Pancreas (tissue), 10 donors: ENCODE results near the gene INAVA. TPM values are rescaled to one million over a fixed set of nuclear protein-coding genes. Genes with fewer than 3 reads are reported as not detected.

Experiments
- ATAC-seq, 4 donors: fragments of 200-7000 bp; cut with Tn5 transposase; one replicate each; pipeline versions ENCODE4 v1.8.0 to v1.9.1; 2020; ENCODE audit warnings: mild to moderate bottlenecking in 4 of 4, moderate library complexity in 4 of 4
- DNase-seq, 6 donors: peaks; one replicate each; pipeline ENCODE4 v3.0.0-alpha.2; 2020
- FAIRE-seq: peaks from 2 replicates; lab custom pipeline; 2012; peaks lifted over from hg19 to GRCh38; lab: Jason Lieb, UNC
- H3K27ac ChIP-seq, 4 donors: fragments of 200-600 bp; sonication (generic); 1 replicate in 3 of 4; 2 replicates in 1 of 4; pipeline versions ENCODE4 v1.5.0 to v1.8.0; 2020
- H3K27me3 ChIP-seq, 4 donors: fragments of 200-600 bp; one replicate each; pipeline ENCODE4 v1.8.0; 2021
- H3K36me3 ChIP-seq, 3 donors: fragments of 200-600 bp; sonication (generic) in 1 of 3; one replicate each; pipeline versions ENCODE4 v1.5.0 to v1.8.0; 2020 to 2021
- H3K4me1 ChIP-seq, 3 donors: fragments of 200-600 bp; one replicate each; pipeline ENCODE4 v1.8.0; 2021
- H3K4me3 ChIP-seq, 4 donors: fragments of 200-600 bp; sonication (generic) in 2 of 4; one replicate each; pipeline versions ENCODE4 v1.5.0 to v1.8.0; 2020 to 2021
- H3K9me3 ChIP-seq, 4 donors: fragments of 200-600 bp; one replicate each; pipeline ENCODE4 v1.8.0; 2021
- CTCF ChIP-seq, 4 donors: fragments of 200-600 bp; sonication (generic) in 3 of 4; IDR thresholded peaks; one replicate each; pipeline versions ENCODE4 v1.5.0 to v1.8.0; 2021; ENCODE audit warnings: antibody characterized with exemption in 4 of 4
- WGBS, 2 donors: extraction: QIAGEN DNeasy Blood & Tissue Kit; methylation state at CpG; one replicate each; pipeline ENCODE4 v1.1.7; 2013; 5-methylcytosine and 5-hydroxymethylcytosine counted together
- intact Hi-C, 3 donors: fragments of 100-400 bp; cut with DNase I; formaldehyde crosslinking; loops; one replicate each; pipeline versions ENCODE4 v1.11.1 to v1.14.2; 2022
- polyA plus RNA-seq, 2 donors: library from polyadenylated mRNA; stranded (reverse); fragments of 200-250 nt; gene quantifications; one replicate each; pipeline ENCODE4 v1.2.3, GENCODE V29; 2013
- total RNA-seq, 6 donors: library from RNA; stranded (reverse); fragmentation: NEBNext Ultra II Directional in 4 of 6; extraction: Animal tissue kit (Norgen Biotek cat#: 25700) in 4 of 6; gene quantifications; one replicate each; pipeline versions ENCODE4 v1.2.1 to v1.2.4, GENCODE V29; 2021 to 2023
- donor health status: healthy with polysubstance abuse.
- donor health status: DM: no; HTN: no; CAD: no; lungs with moderate emphysema.
- donor health status: DM: no; HTN: no; CAD: no.
- donor health status: control.
- donor health status: control.
- donor health status: Bipolar disorder and iron deficiency.
- donor health status: DM: yes; HTN: yes; CAD: no.
- donor health status: DM: no; HTN: no; CAD: no.
- donor health status: DM: no; HTN: no; CAD: no.
- donor health status: DM: yes; HTN: yes; CAD: no.

Gene INAVA
- total and polyA plus RNA-seq, 8 donors: 5.0 to 26.6 (median 13.8) TPM

DNA sequence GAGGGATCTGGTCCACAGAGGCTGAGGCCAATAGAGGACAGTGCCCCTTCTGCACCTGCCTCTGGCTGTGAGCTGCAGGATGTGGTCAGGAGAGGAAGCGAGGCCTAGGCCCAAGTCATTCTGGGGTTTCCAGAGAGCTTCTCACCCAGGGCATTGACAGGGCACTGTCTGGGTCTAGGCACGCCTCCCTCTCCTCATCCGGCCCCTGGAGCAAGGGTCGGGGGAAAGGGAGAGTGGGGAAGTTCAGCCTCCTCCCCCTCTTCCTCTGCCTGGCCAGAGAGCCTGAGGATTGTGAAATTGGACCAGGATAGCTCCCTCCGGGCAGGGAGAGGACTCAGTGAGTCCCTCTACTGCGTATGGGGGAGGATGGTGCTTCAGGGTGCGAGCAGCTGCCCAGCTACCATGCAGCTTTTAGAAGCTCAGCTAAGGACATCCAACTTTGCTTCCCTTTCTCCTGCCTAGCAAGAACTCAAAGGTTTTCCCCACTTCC is 6.3 kb upstream of the INAVA start:
- DNase-seq (peak in 1 of 6 donors; percentile 48), ATAC-seq (no peak), FAIRE-seq (no peak)
- H3K36me3 ChIP-seq: no peaks in the 10 kb centered on the region
- H3K27ac ChIP-seq: no peak overlapping the region
- H3K9me3 ChIP-seq: no peaks in the 10 kb centered on the region
- H3K27me3 ChIP-seq: no peaks in the 10 kb centered on the region
- no peak for TF ChIP-seq CTCF (IDR thresholded peaks at IDR 0.05)
- WGBS, 2 donors: 82 to 83% methylated on average over 6 to 7 of the region's 7 CpGs
- intact Hi-C loops: no loop called here
- H3K4me3 ChIP-seq: no peak overlapping the region
- H3K4me1 ChIP-seq: no peaks in the 10 kb centered on the region

- no peaks in the 10 kb centered on the region for H3K36me3 ChIP-seq
- TF ChIP-seq CTCF (IDR thresholded peaks at IDR 0.05): no peak
- no peak for DNase-seq
- H3K27me3 ChIP-seq: no peaks in the 10 kb centered on the region
- FAIRE-seq: no peak
- no peaks in the 10 kb centered on the region for H3K4me1 ChIP-seq
- no peak for ATAC-seq
- WGBS, 2 donors: 93 to 95% methylated on average over 2 of the region's 2 CpGs
- H3K9me3 ChIP-seq: no peaks in the 10 kb centered on the region
- H3K4me3 ChIP-seq: no peak overlapping the region
- H3K27ac ChIP-seq: no peak overlapping the region
- intact Hi-C loops: no loop called here
These were observed 5.1 kb upstream of the INAVA start for GRCh38 chr1:200889571-200889970.

GRCh38 chr1:200890027-200890426 is 4.7 kb upstream of the INAVA start:
- no peak for DNase-seq
- H3K4me3 ChIP-seq: no peak overlapping the region

DNA sequence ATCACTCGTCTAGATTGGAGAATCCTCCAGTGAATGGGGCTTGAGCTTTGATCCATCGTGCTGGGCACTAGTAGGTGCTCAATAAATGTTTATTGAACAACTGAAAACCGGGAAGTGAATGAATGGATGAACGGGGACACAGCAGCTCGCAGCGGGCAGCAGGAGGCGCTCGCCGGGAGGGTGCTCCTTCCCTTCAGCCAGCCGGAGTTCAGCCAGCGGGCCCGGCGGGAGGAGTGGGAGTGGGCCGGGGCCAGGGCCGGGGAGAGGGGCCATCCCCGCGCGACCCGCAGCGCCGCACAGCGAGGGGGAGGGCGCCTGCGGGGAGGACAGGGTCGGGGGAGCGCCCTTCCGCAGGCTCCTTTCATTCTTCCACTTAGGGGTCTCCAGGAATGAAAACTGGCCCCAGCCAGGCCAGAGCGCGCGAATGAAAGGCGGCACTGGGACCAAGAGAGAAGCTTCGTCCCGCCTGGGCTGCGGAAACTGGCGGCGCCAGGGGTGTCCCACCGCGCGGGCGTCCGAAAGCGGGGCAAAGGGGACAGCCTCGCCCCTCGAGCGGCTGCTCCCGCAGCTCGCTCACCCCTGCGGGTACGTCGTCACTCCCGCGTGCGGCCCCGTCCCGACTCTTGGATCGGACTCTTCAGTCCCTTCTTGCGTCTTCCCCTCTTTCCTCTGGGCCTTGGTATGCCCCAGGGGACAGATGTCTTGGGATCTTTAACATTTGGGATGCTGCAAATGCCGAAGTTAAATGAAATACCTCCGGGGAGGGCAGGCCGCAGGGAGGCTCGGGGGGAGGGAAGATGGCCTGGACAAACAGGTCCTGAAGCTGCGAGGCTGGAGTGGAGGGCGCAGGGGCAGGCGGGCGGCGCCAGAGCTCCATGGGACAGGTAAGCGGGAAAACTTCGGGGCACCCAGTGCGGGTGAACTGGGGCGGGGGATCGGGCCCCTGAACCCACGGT is 3.6 kb upstream of the INAVA start:
- no peaks in the 10 kb centered on the region for H3K27me3 ChIP-seq
- peak overlapping the region; percentile 33 to 66 (median 44) for H3K4me3 ChIP-seq
- FAIRE-seq (no peak), ATAC-seq (peak; percentile 39 to 71 (median 56)), DNase-seq (peak in 5 of 6 donors; percentile 34 to 77 (median 51))
- no peaks in the 10 kb centered on the region for H3K4me1 ChIP-seq
- intact Hi-C loops: loop anchor here in 1 of 3 donors (10.0 kb wide), 1 partner anchor 154 kb away; no protein-coding TSS in a partner anchor
- TF ChIP-seq CTCF (IDR thresholded peaks at IDR 0.05): peak in 2 of 4 donors; percentile 6 to 13
- H3K27ac ChIP-seq: peak overlapping the region; percentile 67 to 72 (median 69)
- no peaks in the 10 kb centered on the region for H3K36me3 ChIP-seq
- 4% methylated on average over 64 to 72 of the region's 72 CpGs for WGBS, 2 donors
- no peaks in the 10 kb centered on the region for H3K9me3 ChIP-seq

More at GRCh38 chr1:200890027-200890426, 4.7 kb upstream of the INAVA start:
- Histone ChIP-seq H3K27ac (no peak overlapping the region), H3K9me3 (no peaks in the 10 kb centered on the region), H3K36me3 (no peaks in the 10 kb centered on the region), H3K27me3 (no peaks in the 10 kb centered on the region), H3K4me1 (no peaks in the 10 kb centered on the region)
- no peak for ATAC-seq
- FAIRE-seq: no peak
- 91 to 93% methylated on average over 15 of the region's 15 CpGs for WGBS, 2 donors
- intact Hi-C loops: loop anchor here in 1 of 3 donors (10.0 kb wide), 1 partner anchor 155 kb away; no protein-coding TSS in a partner anchor
- no peak for TF ChIP-seq CTCF (IDR thresholded peaks at IDR 0.05)
